NCI-H446 (cell line): ENCODE results near the gene P2RY8.
"Not testable (repeated sequence)": the region's sequence is repeated elsewhere in the genome, so short reads cannot be mapped to it uniquely, and the experiment has no call there.

Experiments used
- DNase-seq, 2 experiments: peaks; one replicate each; lab custom pipeline; 2025; lab: John Stamatoyannopoulos, UW

P2RY8 gene

GRCh38 chrX:1444561-1445500 lies 92.2 kb downstream of the P2RY8 start:
- no peak for DNase-seq

- no peak for DNase-seq
These were observed 93.4 kb downstream of the P2RY8 start for GRCh38 chrX:1443496-1444075.

GRCh38 chrX:1442724-1443367 lies 94.1 kb downstream of the P2RY8 start:
- no peak for DNase-seq

- DNase-seq, result no peak
These were observed 94.8 kb downstream of the P2RY8 start for GRCh38 chrX:1442016-1442665.

- no peak for DNase-seq
These were observed 96.5 kb downstream of the P2RY8 start for GRCh38 chrX:1440506-1440905.

GRCh38 chrX:1435241-1435895 lies 101.6 kb downstream of the P2RY8 start:
- DNase-seq, result no peak

- no peak for DNase-seq
These were observed 102.1 kb downstream of the P2RY8 start for GRCh38 chrX:1434871-1435240.

- no peak for DNase-seq
These were observed 103.2 kb downstream of the P2RY8 start for GRCh38 chrX:1433646-1434357.

GRCh38 chrX:1430451-1430850 lies 106.5 kb downstream of the P2RY8 start:
- no peak for DNase-seq

GRCh38 chrX:1427756-1428155 lies 109.2 kb downstream of the P2RY8 start:
- DNase-seq, result no peak

GRCh38 chrX:1426321-1426720 lies 110.7 kb downstream of the P2RY8 start:
- DNase-seq, result not testable (repeated sequence)

- DNase-seq, result no peak
These were observed 111.6 kb downstream of the P2RY8 start for GRCh38 chrX:1425381-1425780.

- no peak for DNase-seq
These were observed 112.7 kb downstream of the P2RY8 start for GRCh38 chrX:1424147-1424851.

GRCh38 chrX:1423215-1423614 lies 113.8 kb downstream of the P2RY8 start:
- no peak for DNase-seq

GRCh38 chrX:1422135-1422465 lies 114.9 kb downstream of the P2RY8 start:
- DNase-seq, result no peak

- DNase-seq, result no peak
These were observed 115.4 kb downstream of the P2RY8 start for GRCh38 chrX:1421433-1422134.

GRCh38 chrX:1420371-1420770 lies 116.6 kb downstream of the P2RY8 start:
- DNase-seq, result no peak

- no peak for DNase-seq
These were observed 117.2 kb downstream of the P2RY8 start for GRCh38 chrX:1419545-1420355.

- no peak for DNase-seq
These were observed 118.0 kb downstream of the P2RY8 start for GRCh38 chrX:1418901-1419544.
